ENCODE measurements around the gene PARP2.
"Not testable (repeated sequence)": the region's sequence is repeated elsewhere in the genome, so short reads cannot be mapped to it uniquely, and the experiment has no call there.

PARP2 gene

GRCh38 chr14:20347747-20348146 is 4.3 kb downstream of the PARP2 start:
- TF ChIP-seq POLR2A (IDR thresholded peaks at IDR 0.05; ENCODE audit: low read depth, low read length): no peak
- TF ChIP-seq POLR2AphosphoS5 (IDR thresholded peaks at IDR 0.05; ENCODE audit: low read depth, low read length): no peak
- no peak for TF ChIP-seq TAF1 (IDR thresholded peaks at IDR 0.05; ENCODE audit: borderline replicate concordance, low read depth, low read length)
- FAIRE-seq (no peak), DNase-seq (ENCODE audit: insufficient read length) (no peak)

- TF ChIP-seq POLR2AphosphoS5 (IDR thresholded peaks at IDR 0.05; ENCODE audit: low read depth, low read length) (no peak), POLR2A (IDR thresholded peaks at IDR 0.05; ENCODE audit: low read depth, low read length) (no peak), TAF1 (IDR thresholded peaks at IDR 0.05; ENCODE audit: borderline replicate concordance, low read depth, low read length) (no peak)
- no peak for FAIRE-seq
- no peak for DNase-seq (ENCODE audit: insufficient read length)
These were observed 6.8 kb downstream of the PARP2 start for GRCh38 chr14:20350282-20350681.

GRCh38 chr14:20350860-20351259 is 7.4 kb downstream of the PARP2 start:
- DNase-seq (ENCODE audit: insufficient read length) (no peak), FAIRE-seq (no peak)
- TF ChIP-seq POLR2A (IDR thresholded peaks at IDR 0.05; ENCODE audit: low read depth, low read length) (no peak), TAF1 (IDR thresholded peaks at IDR 0.05; ENCODE audit: borderline replicate concordance, low read depth, low read length) (no peak)

GRCh38 chr14:20356422-20356821 is 13.0 kb downstream of the PARP2 start:
- no peak for DNase-seq (ENCODE audit: insufficient read length)
- no peak for FAIRE-seq
- no peak for TF ChIP-seq TAF1 (IDR thresholded peaks at IDR 0.05; ENCODE audit: borderline replicate concordance, low read depth, low read length)

GRCh38 chr14:20358474-20358873 is 15.0 kb downstream of the PARP2 start:
- FAIRE-seq; DNase-seq (ENCODE audit: insufficient read length): not testable (repeated sequence)

GRCh38 chr14:20365928-20366327 is 22.5 kb downstream of the PARP2 start:
- FAIRE-seq (peak; percentile 33), DNase-seq (ENCODE audit: insufficient read length) (no peak)
- TF ChIP-seq TAF1 (IDR thresholded peaks at IDR 0.05; ENCODE audit: borderline replicate concordance, low read depth, low read length) (no peak), POLR2AphosphoS5 (IDR thresholded peaks at IDR 0.05; ENCODE audit: low read depth, low read length) (no peak), POLR2A (IDR thresholded peaks at IDR 0.05; ENCODE audit: low read depth, low read length) (no peak)

- no peak for DNase-seq (ENCODE audit: insufficient read length)
- FAIRE-seq: no peak
- no peak for TF ChIP-seq TAF1 (IDR thresholded peaks at IDR 0.05; ENCODE audit: borderline replicate concordance, low read depth, low read length)
- TF ChIP-seq POLR2A (IDR thresholded peaks at IDR 0.05; ENCODE audit: low read depth, low read length): no peak
- no peak for TF ChIP-seq POLR2AphosphoS5 (IDR thresholded peaks at IDR 0.05; ENCODE audit: low read depth, low read length)
These were observed 29.4 kb downstream of the PARP2 start for GRCh38 chr14:20372796-20373195.

- FAIRE-seq: no peak
- TF ChIP-seq POLR2AphosphoS5 (IDR thresholded peaks at IDR 0.05; ENCODE audit: low read depth, low read length) (no peak), POLR2A (IDR thresholded peaks at IDR 0.05; ENCODE audit: low read depth, low read length) (no peak), TAF1 (IDR thresholded peaks at IDR 0.05; ENCODE audit: borderline replicate concordance, low read depth, low read length) (no peak)
These were observed 32.0 kb downstream of the PARP2 start for GRCh38 chr14:20375471-20375870.

GRCh38 chr14:20376071-20376588 is 32.7 kb downstream of the PARP2 start:
- FAIRE-seq: no peak
- no peak for TF ChIP-seq POLR2AphosphoS5 (IDR thresholded peaks at IDR 0.05; ENCODE audit: low read depth, low read length)
- TF ChIP-seq TAF1 (IDR thresholded peaks at IDR 0.05; ENCODE audit: borderline replicate concordance, low read depth, low read length): no peak
- no peak for TF ChIP-seq POLR2A (IDR thresholded peaks at IDR 0.05; ENCODE audit: low read depth, low read length)
- DNase-seq (ENCODE audit: insufficient read length): no peak

More at GRCh38 chr14:20375471-20375870, 32.0 kb downstream of the PARP2 start:
- DNase-seq (ENCODE audit: insufficient read length): no peak

- TF ChIP-seq POLR2AphosphoS5 (IDR thresholded peaks at IDR 0.05; ENCODE audit: low read depth, low read length): no peak
- no peak for TF ChIP-seq TAF1 (IDR thresholded peaks at IDR 0.05; ENCODE audit: borderline replicate concordance, low read depth, low read length)
- TF ChIP-seq POLR2A (IDR thresholded peaks at IDR 0.05; ENCODE audit: low read depth, low read length): no peak
- no peak for DNase-seq (ENCODE audit: insufficient read length)
- FAIRE-seq: no peak
These were observed 33.7 kb downstream of the PARP2 start for GRCh38 chr14:20377171-20377570.

- DNase-seq (ENCODE audit: insufficient read length) (no peak), FAIRE-seq (no peak)
- no peak for TF ChIP-seq POLR2A (IDR thresholded peaks at IDR 0.05; ENCODE audit: low read depth, low read length)
- no peak for TF ChIP-seq TAF1 (IDR thresholded peaks at IDR 0.05; ENCODE audit: borderline replicate concordance, low read depth, low read length)
- TF ChIP-seq POLR2AphosphoS5 (IDR thresholded peaks at IDR 0.05; ENCODE audit: low read depth, low read length): no peak
These were observed 36.3 kb downstream of the PARP2 start for GRCh38 chr14:20379743-20380142.

- FAIRE-seq (no peak), DNase-seq (ENCODE audit: insufficient read length) (no peak)
- TF ChIP-seq POLR2A (IDR thresholded peaks at IDR 0.05; ENCODE audit: low read depth, low read length): no peak
- TF ChIP-seq TAF1 (IDR thresholded peaks at IDR 0.05; ENCODE audit: borderline replicate concordance, low read depth, low read length): no peak
These were observed 37.2 kb downstream of the PARP2 start for GRCh38 chr14:20380681-20381080.

- DNase-seq (ENCODE audit: insufficient read length): no peak
- TF ChIP-seq POLR2AphosphoS5 (IDR thresholded peaks at IDR 0.05; ENCODE audit: low read depth, low read length): no peak
- no peak for TF ChIP-seq POLR2A (IDR thresholded peaks at IDR 0.05; ENCODE audit: low read depth, low read length)
- TF ChIP-seq TAF1 (IDR thresholded peaks at IDR 0.05; ENCODE audit: borderline replicate concordance, low read depth, low read length): no peak
- no peak for FAIRE-seq
These were observed 37.9 kb downstream of the PARP2 start for GRCh38 chr14:20381341-20381740.
